Measurements from ENCODE around the gene CENPL.

The CENPL gene

GRCh38 chr1:173757666-173758065 is 67.0 kb downstream of the CENPL start:
- DNase-seq, result no peak

GRCh38 chr1:173753830-173754229 is 70.9 kb downstream of the CENPL start:
- no peak for DNase-seq
